Measurements from ENCODE around the gene UNC5CL.

DNA sequence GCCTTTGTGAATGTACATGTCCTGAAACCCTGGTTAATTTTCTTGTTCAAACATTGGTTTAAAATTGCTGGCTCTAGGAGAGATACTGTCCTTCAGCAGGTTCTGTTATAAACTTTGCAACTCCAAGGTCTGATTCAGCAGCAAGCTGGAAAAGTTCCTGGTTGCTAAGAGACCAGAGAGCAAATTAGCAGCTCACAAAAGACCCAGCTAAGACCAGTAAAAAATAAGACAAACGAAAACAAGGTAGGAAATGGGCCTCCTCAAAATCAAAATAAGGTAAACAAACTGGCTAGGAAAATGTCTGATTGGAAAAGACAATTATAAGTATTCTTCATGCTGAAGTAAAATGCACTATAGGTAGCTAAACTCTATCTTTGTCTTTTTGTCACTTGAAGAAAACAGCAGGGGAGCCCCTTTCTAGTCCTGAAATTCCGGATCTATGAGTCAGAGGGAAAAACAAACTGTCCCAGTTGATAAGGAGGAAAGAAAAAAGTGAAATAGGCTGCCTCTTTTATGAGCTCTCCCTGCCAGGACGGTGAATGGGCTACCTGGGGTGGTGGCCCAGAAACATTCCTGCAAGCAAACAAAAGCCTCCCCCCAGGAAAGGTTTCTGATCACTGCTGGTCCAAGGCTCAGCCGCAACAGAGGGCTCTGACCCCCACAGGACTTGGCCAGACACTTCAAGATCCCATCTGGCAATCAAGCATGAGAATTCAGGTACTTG lies 41.6 kb downstream of the UNC5CL start:
- no peak for TF ChIP-seq EZH2phosphoT487 (IDR thresholded peaks at IDR 0.05; ENCODE audit: borderline replicate concordance, low read depth, low read length)
- TF ChIP-seq, protein P1, sequence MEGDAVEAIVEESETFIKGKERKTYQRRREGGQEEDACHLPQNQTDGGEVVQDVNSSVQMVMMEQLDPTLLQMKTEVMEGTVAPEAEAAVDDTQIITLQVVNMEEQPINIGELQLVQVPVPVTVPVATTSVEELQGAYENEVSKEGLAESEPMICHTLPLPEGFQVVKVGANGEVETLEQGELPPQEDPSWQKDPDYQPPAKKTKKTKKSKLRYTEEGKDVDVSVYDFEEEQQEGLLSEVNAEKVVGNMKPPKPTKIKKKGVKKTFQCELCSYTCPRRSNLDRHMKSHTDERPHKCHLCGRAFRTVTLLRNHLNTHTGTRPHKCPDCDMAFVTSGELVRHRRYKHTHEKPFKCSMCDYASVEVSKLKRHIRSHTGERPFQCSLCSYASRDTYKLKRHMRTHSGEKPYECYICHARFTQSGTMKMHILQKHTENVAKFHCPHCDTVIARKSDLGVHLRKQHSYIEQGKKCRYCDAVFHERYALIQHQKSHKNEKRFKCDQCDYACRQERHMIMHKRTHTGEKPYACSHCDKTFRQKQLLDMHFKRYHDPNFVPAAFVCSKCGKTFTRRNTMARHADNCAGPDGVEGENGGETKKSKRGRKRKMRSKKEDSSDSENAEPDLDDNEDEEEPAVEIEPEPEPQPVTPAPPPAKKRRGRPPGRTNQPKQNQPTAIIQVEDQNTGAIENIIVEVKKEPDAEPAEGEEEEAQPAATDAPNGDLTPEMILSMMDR (conservative IDR thresholded peaks at IDR 0.05; ENCODE audit: low read length) = no peak

Data from OCI-LY7 (cell line).